H7 (cell line): ENCODE results near the gene GALNT13. TPM values are rescaled to one million over a fixed set of nuclear protein-coding genes. Genes with fewer than 3 reads are reported as not detected.
A peak's percentile ranks its signal among the peaks of the same experiment; 100 is the strongest.

Source experiments
- DNase-seq: peaks from one replicate; pipeline ENCODE4 v3.0.0; 2012
- H3K27me3 ChIP-seq: 2 replicates; pipeline ENCODE4 v1.6.0; 2011; ENCODE audit warnings: mild to moderate bottlenecking, low read length; ENCODE audit not compliant: control insufficient read depth, insufficient read depth
- H3K36me3 ChIP-seq: replicated peaks from 2 replicates; pipeline ENCODE4 v1.5.1; 2011; ENCODE audit warnings: low read length; ENCODE audit not compliant: control insufficient read depth, insufficient read depth
- H3K4me3 ChIP-seq: 2 replicates; pipeline ENCODE4 v1.5.1; 2011; ENCODE audit warnings: low read depth, mild to moderate bottlenecking, control low read depth, low read length, moderate library complexity; ENCODE audit not compliant: insufficient read depth
- total RNA-seq: library from RNA; depleted of rRNA; stranded (reverse); fragments of >200 nt; shearing (Covaris generic); gene quantifications from 2 replicates; pipeline ENCODE4 v1.2.3, GENCODE V29; 2014; rRNA removed

The GALNT13 gene
- total RNA-seq: 7.1 and 8.7 TPM in 2 replicates

DNA sequence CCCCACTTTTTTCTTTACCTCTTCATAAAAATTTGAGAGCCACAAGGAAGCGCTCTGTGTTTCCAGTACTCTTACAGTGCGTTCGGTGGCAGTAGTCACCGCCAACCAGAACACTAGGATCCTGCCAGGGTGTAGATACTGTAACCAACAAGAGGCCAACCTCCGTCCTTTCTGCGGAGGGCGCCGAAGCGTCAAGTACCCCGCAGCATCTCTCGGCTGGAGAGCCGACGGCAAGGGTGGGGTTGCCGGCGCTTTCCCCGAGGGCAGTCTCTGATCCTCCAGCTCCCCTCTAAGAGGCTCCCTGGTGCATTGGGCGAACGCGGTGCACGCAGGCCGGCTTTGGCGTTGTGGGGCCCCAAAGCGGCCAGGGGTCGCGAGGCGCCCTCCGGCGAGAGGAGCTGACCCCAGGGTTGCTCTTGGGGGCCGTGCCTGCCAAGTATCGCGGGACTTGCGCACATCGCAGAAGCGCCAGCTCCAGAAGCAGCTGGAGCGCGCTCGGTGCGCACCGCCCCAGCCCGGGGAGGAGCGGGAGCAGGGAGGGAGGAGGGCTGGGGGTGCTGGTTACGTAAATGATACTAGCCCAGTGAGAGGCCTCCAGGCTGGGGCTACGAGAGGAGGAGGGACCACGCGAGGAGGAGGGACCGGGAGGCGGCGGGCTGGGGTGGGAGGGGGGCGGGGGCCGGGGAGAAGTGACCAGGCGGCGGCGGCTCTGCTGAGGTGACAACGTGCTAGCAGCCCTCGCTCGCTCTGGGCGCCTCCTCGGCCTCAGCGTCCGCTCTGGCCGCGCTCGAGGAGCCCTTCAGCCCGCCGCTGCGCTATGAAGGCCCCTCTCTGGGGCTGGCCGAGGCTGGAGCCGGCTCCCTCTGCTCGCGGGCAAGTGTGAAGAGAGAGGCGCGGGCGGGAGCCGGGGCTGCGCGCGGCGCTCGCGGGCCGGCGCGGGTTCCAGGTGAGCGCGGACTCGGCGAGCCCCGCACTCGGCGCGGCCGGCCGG, at the start of gene GALNT13:
GALNT13 (plus strand) TSS at position 692 of the 991 bp plus-strand sequence.
- Histone ChIP-seq H3K36me3 (no peaks in the 10 kb centered on the region), H3K4me3 (peak within 1 kb of the TSS; percentile 77), H3K27me3 (peaks cover 25% of the 10 kb centered on the region)
- peak; percentile 85 for DNase-seq

- Histone ChIP-seq H3K27me3 (no peaks in the 10 kb centered on the region), H3K4me3 (no peak overlapping the region), H3K36me3 (no peaks in the 10 kb centered on the region)
- no peak for DNase-seq
These were observed 47.8 kb upstream of the GALNT13 start for GRCh38 chr2:153823880-153824279.

- no peaks in the 10 kb centered on the region for H3K27me3 ChIP-seq
- no peak overlapping the region for H3K4me3 ChIP-seq
- no peak for DNase-seq
- H3K36me3 ChIP-seq: no peaks in the 10 kb centered on the region
These were observed 43.4 kb upstream of the GALNT13 start for GRCh38 chr2:153828335-153828734.

GRCh38 chr2:153834662-153835061, 37.1 kb upstream of the GALNT13 start:
- Histone ChIP-seq H3K4me3 (no peak overlapping the region), H3K27me3 (no peaks in the 10 kb centered on the region), H3K36me3 (no peaks in the 10 kb centered on the region)
- DNase-seq: no peak

DNA sequence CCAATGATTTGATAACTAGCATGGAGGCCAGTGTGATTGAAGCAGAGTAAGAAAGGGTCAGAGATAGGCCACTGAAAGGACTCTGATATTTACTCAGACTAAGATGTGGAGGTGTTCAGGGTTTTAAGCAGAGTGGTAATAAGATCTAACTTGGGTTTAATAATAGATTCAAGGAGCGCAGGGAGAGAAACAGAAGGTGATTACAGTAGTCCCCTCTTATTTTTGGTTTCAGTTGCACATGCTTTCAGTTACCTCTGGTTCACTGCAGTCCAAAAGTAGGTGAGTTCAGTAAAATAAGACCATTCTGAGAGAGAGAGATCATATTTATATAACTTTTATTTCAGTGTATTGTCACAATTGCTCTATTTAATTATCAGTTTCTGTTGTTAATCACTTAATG, 13.5 kb upstream of the GALNT13 start:
- no peak for DNase-seq
- Histone ChIP-seq H3K36me3 (no peaks in the 10 kb centered on the region), H3K4me3 (no peak overlapping the region), H3K27me3 (no peaks in the 10 kb centered on the region)

- DNase-seq: peak; percentile 3
These were observed 7.7 kb upstream of the GALNT13 start for GRCh38 chr2:153864022-153864421.

DNA sequence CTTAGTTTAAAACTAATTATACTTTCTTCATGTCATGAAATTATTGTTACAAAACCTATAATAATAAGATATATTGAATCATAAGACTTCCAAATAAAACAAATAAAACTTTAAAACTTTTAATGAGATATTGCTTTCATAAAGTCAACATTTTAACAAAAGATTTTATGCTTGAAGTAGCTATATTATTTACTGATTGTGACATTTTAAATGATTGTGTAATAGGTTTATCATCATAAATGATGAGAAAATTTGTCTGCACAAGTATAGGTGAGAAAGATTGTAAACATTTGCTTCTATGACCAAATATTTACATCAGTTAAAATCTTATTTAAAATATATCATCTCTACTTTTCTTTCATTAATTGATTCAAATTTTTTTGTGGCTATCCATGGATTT, 5.1 kb upstream of the GALNT13 start:
- Histone ChIP-seq H3K27me3 (no peaks in the 10 kb centered on the region), H3K4me3 (no peak overlapping the region), H3K36me3 (no peaks in the 10 kb centered on the region)
- no peak for DNase-seq

More at GRCh38 chr2:153864022-153864421, 7.7 kb upstream of the GALNT13 start:
- H3K36me3 ChIP-seq: no peaks in the 10 kb centered on the region
- H3K27me3 ChIP-seq: no peaks in the 10 kb centered on the region
- no peak overlapping the region for H3K4me3 ChIP-seq

- peaks cover 25% of the 10 kb centered on the region for H3K27me3 ChIP-seq
- peak; percentile 5 for DNase-seq
- no peak overlapping the region for H3K4me3 ChIP-seq
- H3K36me3 ChIP-seq: no peaks in the 10 kb centered on the region
These were observed 1.4 kb upstream of the GALNT13 start for GRCh38 chr2:153870308-153870707.

DNA sequence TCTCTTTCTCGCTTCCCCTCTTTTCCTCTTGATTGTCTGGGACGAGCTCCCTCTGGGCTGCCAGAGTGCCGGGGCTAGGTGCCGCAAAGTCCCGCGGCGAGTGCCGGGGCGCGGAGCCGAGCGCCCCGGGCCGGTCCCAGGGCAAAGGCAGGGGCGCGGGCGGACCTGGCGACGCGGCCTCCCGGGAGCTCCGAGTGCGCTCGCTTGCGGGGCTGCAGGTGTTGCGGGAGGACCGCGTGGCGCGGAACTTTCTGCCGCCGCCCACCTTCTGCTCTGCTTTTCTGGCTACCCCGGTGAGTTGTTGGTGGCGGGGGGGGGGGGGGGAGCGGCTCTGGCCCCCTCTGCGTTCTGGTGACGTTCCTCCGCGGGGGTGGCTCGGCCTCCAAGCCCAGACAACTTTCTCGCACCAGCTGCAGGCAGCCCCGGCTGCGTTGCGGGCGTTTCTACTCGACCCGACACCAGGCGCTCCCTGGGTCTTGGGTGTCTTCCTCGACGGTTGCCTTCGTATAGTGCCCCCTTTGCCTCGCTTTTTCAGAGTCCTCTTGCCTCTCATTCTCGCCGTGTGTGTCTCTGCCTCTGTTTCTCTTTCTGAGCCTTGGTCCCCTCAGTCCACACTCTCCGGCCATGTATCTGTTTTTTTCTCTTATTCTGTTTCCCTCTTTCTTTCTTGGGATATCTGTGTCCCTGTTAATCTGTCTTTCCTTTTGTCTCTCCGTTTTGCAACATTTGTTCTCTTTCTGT, 759 bp downstream of the GALNT13 start:
- peak overlapping the region; percentile 77 for H3K4me3 ChIP-seq
- no peaks in the 10 kb centered on the region for H3K36me3 ChIP-seq
- H3K27me3 ChIP-seq: peaks cover 25% of the 10 kb centered on the region
- DNase-seq: peak; percentile 37

- Histone ChIP-seq H3K36me3 (no peaks in the 10 kb centered on the region), H3K4me3 (peak overlapping the region; percentile 77), H3K27me3 (peaks cover 25% of the 10 kb centered on the region)
- DNase-seq: peak; percentile 34
These were observed 1.6 kb downstream of the GALNT13 start for GRCh38 chr2:153873052-153874048.

DNA sequence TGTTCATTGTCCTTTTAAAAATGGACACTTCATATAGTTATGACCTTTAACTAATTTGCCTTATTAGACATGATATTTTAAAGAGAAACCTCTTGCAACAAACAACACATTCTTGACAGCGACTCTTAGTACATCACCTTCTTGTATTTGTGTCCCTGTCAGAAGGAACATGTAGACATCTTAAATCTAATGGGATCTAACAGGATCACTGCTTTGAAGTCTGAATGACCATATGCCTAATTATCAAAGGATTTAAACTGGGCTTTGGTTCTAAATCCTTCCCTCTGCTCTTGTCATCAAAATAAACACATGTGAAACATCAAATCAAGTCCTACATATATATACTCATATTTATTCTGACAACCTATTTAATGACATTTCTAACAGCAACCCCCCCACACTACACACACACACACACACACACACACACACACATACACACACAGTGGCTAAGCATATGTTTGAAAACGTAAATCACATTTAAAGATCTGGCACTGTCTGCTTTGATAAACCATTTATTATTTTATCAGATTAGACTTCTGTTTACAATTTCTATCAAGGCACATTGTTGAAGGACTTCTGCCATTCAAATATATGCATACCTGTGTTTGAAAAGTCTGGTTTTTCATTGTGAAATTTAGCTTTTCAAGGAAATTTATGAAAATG, 4.2 kb downstream of the GALNT13 start:
- Histone ChIP-seq H3K4me3 (no peak overlapping the region), H3K36me3 (no peaks in the 10 kb centered on the region), H3K27me3 (peaks cover 25% of the 10 kb centered on the region)
- DNase-seq: no peak

DNA sequence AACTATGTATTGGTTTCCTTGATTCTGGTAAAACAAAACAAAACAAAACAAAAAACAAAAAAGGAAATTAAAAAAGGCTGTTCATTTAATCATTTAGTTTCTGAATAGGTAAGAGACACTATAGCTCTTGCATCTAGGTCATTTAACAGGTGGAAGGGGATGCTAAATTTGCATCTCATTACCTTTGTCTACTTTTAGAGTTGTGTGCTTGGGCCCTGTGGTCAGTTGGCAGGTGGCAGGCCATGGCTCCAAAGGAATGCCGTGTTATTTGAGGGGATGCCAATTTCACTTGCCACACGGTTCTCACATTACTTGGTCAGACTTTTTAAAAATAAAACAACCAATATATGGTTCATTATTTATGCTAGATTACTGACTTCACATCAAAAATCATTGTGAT, 9.2 kb downstream of the GALNT13 start:
- Histone ChIP-seq H3K36me3 (no peaks in the 10 kb centered on the region), H3K27me3 (no peaks in the 10 kb centered on the region), H3K4me3 (no peak overlapping the region)
- DNase-seq: no peak

DNA sequence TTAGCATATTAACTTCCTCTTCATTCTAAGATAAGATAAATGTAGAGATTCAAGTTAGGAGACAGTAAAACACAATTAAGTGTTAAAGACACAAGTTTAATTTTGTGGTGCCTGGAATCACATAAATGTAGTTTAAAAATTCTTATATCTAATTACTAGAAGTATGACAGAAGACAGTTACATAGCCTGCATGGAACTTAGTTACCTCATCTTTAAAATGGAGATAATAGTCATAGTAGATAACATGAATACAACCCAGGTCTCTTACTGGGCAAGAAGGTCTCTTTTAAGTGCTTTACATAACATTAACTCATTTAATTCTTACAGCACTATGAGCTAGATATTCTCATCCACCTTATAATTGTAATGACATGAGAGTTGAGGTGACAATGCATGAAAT, 15.1 kb downstream of the GALNT13 start:
- Histone ChIP-seq H3K4me3 (no peak overlapping the region), H3K36me3 (no peaks in the 10 kb centered on the region), H3K27me3 (no peaks in the 10 kb centered on the region)
- no peak for DNase-seq
